Measurements from ENCODE around the gene UFD1. TPM values are rescaled to one million over a fixed set of nuclear protein-coding genes. Genes with fewer than 3 reads are reported as not detected.
A peak's percentile ranks its signal among the peaks of the same experiment; 100 is the strongest.

UFD1 gene
- total and polyA plus RNA-seq, 9 of the 15 experiments (the other 6 are each of a cell fraction or from before 2014, with no cell fraction given) = 238 to 645 (median 363) TPM

DNA sequence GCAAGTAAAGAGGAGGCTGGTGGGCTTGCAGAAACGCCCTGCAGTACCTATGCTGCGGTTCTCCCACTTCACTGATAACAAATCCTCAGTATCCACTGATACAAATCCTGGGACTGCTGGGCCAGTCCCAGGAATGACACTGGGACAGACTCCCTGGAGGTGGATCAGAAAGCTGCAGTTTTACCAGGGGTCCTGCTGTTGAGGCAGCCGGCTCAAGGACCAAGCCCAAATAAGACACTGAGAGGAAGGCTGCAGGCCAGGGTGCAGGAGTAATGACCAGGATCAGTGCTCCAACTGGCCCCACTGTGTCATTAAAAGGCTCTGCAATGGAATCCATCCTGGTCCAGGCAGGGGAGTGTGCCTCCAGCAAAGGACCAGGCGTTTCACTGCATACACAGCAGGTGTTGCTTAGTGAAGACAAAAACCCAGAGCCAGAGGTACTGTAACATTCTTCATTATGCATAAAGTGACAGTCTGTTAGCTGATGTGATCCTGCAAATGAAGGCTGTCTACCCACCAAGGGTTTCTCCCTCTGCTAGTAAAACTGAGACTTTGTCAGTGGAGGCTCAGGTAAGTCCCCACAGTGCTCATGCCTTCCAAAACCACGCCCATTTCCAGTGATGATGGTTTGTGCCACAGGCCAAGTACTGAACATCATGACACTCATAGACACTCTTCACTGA, 30.1 kb downstream of the UFD1 start (continued):
- no peak for TF ChIP-seq ZNF830 (CRISPR knock-in tag; IDR thresholded peaks at IDR 0.05)
- no peak for TF ChIP-seq RBM15 (IDR thresholded peaks at IDR 0.05; ENCODE audit: insufficient read depth, low read length)
- no peak for TF ChIP-seq SNIP1 (IDR thresholded peaks at IDR 0.05; ENCODE audit: low read depth)
- TF ChIP-seq WHSC1 (IDR thresholded peaks at IDR 0.05; ENCODE audit: low read length) = peak; percentile 79
- no peak for TF ChIP-seq XRCC4 (IDR thresholded peaks at IDR 0.05; ENCODE audit: extremely low read depth, insufficient read depth, insufficient read length)
- no peak for TF ChIP-seq TCF3 (CRISPR knock-in tag; IDR thresholded peaks at IDR 0.05)
- TF ChIP-seq POLR2A (conservative IDR thresholded peaks at IDR 0.05) = peak; percentile 58
- TF ChIP-seq, protein P1, sequence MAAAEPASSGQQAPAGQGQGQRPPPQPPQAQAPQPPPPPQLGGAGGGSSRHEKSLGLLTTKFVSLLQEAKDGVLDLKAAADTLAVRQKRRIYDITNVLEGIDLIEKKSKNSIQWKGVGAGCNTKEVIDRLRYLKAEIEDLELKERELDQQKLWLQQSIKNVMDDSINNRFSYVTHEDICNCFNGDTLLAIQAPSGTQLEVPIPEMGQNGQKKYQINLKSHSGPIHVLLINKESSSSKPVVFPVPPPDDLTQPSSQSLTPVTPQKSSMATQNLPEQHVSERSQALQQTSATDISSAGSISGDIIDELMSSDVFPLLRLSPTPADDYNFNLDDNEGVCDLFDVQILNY (CRISPR knock-in tag; IDR thresholded peaks at IDR 0.05) = no peak
- TF ChIP-seq RAD21 (CRISPR knock-in tag; conservative IDR thresholded peaks at IDR 0.05 in 1 of 2, IDR thresholded peaks at IDR 0.05 in 1 of 2) = 0 out of 4 replicates have a peak, but pooled peaks of 1 of the 2 experiments have one; percentile 2
- TF ChIP-seq SETDB1 (IDR thresholded peaks at IDR 0.05; ENCODE audit: low read length) = peak; percentile 5
- 0 out of 2 replicates have a peak, but pooled peaks have one; percentile 14 for TF ChIP-seq PML (IDR thresholded peaks at IDR 0.05; ENCODE audit: low read length)
- no peak for TF ChIP-seq NCOA1 (IDR thresholded peaks at IDR 0.05; ENCODE audit: low read depth)
- 0 out of 2 replicates have a peak, but pooled peaks have one; percentile 26 for TF ChIP-seq CTBP1 (IDR thresholded peaks at IDR 0.05; ENCODE audit: borderline replicate concordance)
- peak; percentile 59; the same call in 1 of the 2 replicates for TF ChIP-seq PHB (CRISPR knock-in tag; IDR thresholded peaks at IDR 0.05)
- TF ChIP-seq RBM39 (optimal IDR thresholded peaks at IDR 0.05; ENCODE audit: low read depth, low read length) = peak; percentile 15
- TF ChIP-seq, protein P2, sequence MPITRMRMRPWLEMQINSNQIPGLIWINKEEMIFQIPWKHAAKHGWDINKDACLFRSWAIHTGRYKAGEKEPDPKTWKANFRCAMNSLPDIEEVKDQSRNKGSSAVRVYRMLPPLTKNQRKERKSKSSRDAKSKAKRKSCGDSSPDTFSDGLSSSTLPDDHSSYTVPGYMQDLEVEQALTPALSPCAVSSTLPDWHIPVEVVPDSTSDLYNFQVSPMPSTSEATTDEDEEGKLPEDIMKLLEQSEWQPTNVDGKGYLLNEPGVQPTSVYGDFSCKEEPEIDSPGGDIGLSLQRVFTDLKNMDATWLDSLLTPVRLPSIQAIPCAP (CRISPR knock-in tag; IDR thresholded peaks at IDR 0.05; ENCODE audit: borderline replicate concordance) = no peak
- 0 out of 2 replicates have a peak, but pooled peaks have one; percentile 57 for TF ChIP-seq POLR2AphosphoS5 (IDR thresholded peaks at IDR 0.05; ENCODE audit: control insufficient read depth, insufficient read depth, low read depth, low read length)
- TF ChIP-seq U2AF1 (optimal IDR thresholded peaks at IDR 0.05; ENCODE audit: low read depth, low read length) = no peak
